NCI-H1694 treated with DMSO at 0.1 percent for 48 hours (cell line): ENCODE data around the gene LGMN.
"Not testable (repeated sequence)": the region's sequence is repeated elsewhere in the genome, so short reads cannot be mapped to it uniquely, and the experiment has no call there.

Experiments used
- DNase-seq: peaks from one replicate; lab custom pipeline; 2025; lab: John Stamatoyannopoulos, UW

Gene LGMN

DNA sequence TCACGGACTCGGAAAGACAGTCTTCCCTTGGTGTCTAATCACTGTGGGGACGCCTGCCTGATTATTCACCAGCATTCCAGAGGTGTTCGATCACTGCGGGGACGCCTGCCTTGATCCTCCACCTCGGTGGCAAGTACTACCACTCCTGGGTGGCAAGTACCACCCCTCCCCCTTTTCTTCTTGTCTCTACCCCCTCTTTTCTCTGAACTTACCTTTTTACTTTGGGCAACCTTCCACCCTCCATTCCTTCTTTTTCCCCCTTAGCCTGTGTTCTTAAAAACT lies 12.0 kb upstream of the LGMN start:
- DNase-seq, result no peak

DNA sequence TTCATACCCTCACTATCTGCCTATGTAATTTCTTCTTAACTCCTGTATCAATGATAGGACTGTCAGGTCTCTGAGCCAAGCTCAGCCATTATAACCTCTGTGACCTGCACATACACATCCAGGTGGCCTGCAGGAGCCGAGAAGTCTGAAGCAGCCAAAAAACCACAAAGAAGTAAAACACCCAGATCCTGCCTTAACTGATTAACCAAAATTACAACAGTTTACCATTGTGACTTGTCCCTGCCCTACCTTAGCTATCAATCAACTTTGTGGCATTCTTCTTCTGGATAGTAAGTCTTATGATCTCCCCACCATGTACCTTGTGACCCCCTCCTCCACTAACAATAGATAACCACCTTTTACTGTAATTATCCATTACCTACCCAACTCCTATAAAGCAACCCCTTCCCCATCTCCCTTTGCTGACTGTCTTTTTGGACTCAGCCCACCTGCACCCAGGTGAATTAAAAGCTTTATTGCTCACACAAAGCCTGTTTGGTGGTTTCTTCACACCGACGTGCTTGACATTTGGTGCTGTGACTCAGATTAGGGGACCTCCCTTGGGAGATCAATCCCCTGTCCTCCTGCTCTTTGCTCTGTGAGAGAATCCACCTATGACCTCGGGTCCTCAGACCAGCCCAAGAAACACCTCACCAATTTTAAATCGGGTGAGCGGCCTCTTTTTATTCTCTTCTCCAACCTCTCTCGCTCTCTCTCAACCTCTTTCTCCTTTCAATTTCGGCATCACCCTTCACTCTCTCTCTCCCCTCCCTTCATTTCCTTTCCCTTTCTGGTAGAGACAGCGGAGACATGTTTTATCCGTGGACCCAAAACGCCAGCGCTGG lies 11.5 kb upstream of the LGMN start:
- DNase-seq, result no peak

- DNase-seq, result peak; percentile 18
These were observed 10.9 kb upstream of the LGMN start for GRCh38 chr14:92759300-92759678.

DNA sequence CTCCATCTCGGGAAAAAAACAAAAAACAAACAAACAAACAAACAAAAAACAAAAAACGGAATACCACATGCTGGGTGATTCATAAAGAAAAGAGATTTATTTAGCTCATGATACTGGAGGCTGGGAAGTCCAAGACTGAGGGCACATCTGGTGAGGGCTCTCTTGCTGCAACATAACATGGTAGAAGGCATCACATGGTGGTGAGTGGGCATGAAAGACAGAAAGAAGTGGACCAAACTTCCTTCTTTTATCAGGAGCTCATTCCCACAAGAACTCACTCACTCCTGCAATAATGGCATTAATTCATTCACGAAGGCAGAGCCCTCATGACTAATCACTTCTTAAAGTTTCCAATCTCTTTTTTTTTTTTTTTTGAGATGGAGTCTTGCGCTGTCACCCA lies 8.0 kb upstream of the LGMN start:
- no peak for DNase-seq

- no peak for DNase-seq
These were observed 7.1 kb upstream of the LGMN start for GRCh38 chr14:92755495-92755894.

- DNase-seq, result no peak
These were observed 6.5 kb upstream of the LGMN start for GRCh38 chr14:92754966-92755365.

DNA sequence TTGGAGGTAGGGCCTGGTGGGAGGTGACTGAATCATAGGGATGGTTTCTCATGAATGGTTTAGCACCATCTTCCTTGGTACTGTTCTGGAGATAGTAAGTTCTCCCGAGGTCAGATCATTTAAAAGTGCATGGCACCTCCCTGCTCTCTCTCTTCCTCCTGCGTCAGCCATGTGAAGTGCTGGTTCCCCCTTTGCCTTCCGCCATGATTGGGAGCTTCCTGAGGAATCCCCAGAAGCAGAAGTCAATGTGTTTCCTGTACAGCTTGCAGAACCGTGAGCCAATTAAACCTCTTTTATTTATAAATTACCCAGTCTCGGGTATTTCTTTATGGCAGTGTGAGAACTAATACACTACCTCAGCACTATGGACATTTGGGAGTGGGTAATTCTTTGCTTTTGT lies 4.8 kb upstream of the LGMN start:
- no peak for DNase-seq

DNA sequence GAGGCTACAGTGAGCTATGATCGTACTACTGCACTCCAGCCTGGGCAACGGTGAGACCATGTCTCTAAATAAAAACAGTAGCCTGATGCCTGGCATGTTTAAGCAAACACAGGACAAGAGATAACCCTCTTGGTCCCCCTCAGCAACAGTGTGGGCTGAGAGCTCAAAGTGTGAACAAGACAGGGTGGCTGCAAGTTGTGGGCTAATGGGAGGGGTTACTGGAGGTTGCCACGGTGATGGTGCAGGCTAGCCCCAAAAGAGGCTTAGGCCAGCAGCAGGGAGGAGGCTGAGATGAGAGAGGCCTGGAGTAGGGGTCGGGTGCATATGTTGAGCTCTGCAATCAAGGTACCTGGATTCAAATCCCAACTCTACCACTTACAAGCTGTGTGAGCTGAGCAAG lies 3.4 kb upstream of the LGMN start:
- DNase-seq, result no peak

DNA sequence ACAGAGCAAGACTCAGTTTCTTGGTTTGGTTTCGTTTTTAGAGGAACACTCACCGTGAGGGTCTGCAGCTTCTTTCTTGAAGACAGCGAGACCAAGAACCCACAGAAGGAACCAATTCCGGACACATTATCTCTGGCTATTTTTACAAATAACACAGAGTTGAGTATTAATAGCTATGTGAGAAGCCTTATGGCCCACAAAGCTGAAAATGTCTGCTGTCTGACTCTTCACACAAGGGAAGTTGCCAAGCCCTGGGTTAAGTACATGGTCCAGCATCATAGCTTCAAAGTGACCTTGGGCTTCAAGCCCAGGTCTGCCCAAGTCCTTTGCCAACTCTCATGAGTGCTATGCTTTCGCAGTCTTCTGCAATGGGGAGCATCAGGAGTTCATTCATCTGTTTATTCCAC lies 2.6 kb upstream of the LGMN start:
- DNase-seq, result no peak

- DNase-seq, result not testable (repeated sequence)
These were observed 1.8 kb upstream of the LGMN start for GRCh38 chr14:92750222-92750728.

GRCh38 chr14:92747701-92748258 lies 647 bp downstream of the LGMN start:
- peak; percentile 22 for DNase-seq

DNA sequence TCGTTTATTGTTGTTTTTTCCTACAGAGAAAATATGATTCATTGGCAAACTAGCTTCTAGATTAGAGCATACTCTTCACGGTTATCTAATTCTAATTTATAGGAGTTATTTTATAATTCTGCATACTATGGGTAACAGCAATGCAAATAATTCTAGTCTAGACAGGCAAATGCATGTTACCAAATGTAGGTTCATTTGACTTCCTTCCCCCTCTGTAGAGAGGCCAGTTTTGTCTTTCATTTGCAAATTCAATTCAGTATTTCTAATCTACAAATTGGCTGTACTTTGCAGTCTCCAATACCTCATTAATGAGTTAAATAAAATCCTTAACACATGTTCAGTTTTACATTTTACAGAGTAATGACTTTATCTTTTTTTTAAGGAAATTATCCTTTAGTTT lies 4.2 kb downstream of the LGMN start:
- no peak for DNase-seq

- DNase-seq, result no peak
These were observed 8.0 kb downstream of the LGMN start for GRCh38 chr14:92740440-92740839.

DNA sequence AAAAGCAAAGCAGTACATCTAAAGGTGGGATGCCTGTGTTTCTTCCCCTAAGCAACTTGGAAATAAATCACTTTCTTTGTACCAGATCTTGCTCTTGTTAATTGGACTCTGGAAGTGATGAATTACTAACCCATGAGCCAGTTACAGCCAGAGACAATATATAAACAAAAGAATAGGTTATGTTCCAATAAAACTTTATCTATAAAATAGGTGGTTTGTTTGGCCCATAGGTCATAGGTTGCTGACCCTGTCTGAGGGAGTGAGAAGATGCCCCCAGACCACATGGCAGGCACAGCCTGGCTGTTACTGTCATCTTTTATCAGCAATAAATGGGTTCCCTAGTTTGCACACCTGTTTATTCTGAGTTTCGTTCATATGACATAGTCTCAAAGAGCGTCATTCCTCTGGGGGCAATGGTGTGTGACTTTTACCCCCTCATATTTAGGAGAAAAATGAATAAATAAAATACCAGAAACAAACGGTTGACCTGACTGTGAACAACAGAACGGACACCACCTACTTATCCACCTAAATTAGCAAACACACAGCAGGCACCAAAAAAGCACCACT lies 10.7 kb downstream of the LGMN start:
- no peak for DNase-seq

GRCh38 chr14:92737206-92737605 lies 11.2 kb downstream of the LGMN start:
- DNase-seq, result no peak

DNA sequence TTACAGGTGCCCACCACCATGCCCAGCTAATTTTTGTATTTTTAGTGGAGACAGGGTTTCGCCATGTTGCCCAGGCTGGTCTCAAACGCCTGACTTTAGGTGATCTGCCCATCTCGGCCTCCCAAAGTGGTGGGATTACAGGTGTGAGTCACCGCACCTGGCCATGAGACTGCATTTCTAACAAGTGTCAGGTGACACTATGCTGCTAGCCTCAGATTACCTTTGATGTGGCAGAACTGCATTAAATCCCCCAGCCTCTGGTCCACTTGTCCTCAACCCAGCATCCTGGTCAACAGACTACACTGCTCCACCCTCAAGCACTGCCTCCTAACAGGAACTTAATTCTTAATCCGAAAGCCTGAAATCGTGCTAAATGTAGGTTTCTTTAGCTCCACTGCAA lies 13.1 kb downstream of the LGMN start:
- DNase-seq, result no peak

- no peak for DNase-seq
These were observed 13.8 kb downstream of the LGMN start for GRCh38 chr14:92734618-92735017.

DNA sequence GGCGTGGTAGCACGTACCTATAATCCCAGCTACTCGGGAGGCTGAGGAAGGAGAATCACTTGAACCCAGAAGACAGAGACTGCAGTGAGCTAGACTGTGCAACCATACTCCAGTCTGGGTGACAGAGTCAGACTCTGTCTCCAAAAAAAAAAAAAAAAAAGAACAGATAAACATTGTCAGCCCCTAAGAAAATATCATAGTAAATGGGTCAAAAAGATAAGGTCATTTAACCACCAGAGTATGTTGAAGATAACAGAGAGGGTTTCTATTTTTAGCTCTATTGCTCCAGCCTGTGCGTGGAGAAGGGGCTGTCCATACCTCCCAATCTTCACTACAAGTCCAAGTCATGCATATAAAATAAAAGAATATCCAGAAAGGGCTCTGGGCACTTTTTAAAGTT lies 15.4 kb downstream of the LGMN start:
- no peak for DNase-seq

DNA sequence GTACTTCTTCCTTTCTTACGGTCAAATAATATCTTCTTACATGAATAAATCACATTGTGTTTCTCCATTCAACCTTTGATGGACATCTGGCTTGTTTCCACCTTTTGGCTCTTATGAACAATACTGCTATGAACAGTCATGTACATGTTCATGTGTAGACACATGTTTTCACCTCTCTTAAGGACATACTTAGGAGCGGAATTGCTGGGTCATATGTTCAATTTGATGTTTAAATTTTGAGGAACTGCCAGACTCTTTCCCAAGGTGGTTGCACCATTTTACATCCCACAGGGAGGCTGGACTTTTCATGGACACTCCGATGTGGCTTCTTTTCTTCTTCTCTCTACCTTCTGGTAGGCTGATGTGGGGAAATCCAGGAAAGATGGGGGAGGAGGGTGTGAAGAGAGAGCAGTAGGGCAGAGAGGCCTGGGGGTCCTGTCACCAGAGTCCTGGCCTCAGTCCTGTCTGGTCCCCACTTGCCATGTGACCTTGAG lies 16.8 kb downstream of the LGMN start:
- no peak for DNase-seq

GRCh38 chr14:92729634-92730358 lies 18.6 kb downstream of the LGMN start:
- DNase-seq, result no peak

DNA sequence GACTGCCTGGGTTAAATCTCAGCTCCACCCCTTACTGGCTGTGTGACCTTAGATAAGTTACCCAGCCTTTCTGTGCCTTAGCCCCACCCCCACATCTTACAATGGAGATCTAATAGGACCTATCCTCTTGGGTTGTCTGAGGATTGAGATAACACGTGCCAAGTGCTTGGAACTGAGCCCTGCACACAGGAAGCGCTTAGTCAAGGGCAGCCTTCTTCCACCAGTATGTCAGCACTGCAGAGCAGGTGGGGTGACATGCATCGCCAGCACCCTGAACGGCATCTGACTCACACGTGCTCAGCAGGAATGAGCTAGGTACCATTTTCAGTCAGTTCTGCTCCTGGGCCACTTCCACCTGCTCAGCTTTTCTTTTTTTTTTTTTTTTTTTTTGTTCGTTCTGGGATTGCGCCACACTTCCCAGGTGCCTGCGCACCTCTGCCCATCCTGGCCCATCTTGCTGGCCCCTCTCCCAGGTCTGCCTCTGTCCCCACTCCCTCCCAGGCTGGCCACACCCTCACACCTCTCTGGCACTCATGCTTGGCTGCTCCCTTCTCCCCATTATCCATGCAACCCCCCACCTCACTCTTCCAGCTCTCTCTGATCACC lies 19.6 kb downstream of the LGMN start:
- no peak for DNase-seq

GRCh38 chr14:92726933-92727262 lies 21.5 kb downstream of the LGMN start:
- DNase-seq, result no peak
